SK-N-DZ (cell line): ENCODE results near the gene TCOF1.
"Not testable (repeated sequence)": the region's sequence is repeated elsewhere in the genome, so short reads cannot be mapped to it uniquely, and the experiment has no call there.

Source experiments
- DNase-seq: peaks from one replicate; pipeline ENCODE4 v3.0.0-alpha.2; 2015; ENCODE audit warnings: low spot score

TCOF1 gene

DNA sequence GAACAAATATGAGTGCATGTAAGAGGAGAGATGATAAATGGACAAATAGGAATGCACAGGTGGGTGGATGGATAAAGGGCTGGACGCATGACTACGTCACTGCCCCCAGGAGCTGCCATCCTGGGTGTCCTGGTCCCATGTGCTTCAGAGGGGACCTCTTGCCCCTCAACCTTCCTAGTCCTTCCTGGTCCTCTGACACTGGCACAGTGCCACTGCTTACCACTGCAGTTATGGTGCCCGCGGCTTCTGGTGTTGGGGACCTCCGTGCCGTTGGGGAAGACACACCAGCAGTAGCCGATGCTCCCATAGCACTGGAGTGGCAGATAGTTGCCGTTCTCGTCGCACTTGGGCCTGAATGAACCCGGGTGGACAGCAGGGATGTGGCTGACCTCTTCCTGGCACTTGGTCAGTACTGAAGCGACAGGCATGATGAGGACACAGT, 45.4 kb downstream of the TCOF1 start:
- DNase-seq = no peak

DNA sequence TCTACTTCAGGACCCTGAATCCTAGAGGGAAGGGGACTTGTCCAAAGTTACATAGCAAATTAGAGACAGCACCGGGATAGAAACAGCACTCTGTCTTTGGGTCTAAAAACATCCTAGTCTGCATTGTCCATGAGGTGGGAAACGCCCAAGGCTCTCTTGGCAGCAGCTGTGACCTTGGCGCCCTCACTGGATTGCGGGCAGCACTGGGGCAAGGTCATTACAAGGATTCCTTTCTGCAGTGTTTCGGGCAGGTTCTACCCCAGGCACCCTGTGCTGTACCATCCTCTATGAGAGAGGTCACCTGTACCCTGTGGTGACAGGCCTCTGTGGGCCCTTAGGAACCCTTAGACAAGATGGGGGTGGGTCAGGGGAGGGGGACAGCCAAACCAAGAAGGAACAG, 46.6 kb downstream of the TCOF1 start:
- DNase-seq = no peak

DNA sequence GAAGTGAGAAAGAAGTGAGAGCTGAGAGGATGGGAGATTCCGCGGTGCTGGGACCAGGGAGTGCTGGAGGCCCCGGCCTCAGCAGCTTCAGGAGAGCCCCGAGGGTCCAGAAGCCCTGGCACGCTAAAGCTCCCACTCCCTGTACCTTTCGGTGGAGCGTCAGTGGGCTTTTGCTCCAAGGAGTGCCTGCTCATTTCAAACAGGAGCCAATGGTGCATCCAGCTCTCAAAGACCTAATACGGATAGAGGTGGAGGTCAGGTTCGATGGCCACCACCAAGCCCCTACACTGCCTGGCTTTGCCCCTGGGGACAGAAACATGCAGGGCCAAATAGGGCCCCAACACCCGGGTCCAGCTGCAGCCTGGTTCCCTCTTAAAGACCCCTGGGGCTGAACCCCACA, 47.0 kb downstream of the TCOF1 start:
- no peak for DNase-seq

DNA sequence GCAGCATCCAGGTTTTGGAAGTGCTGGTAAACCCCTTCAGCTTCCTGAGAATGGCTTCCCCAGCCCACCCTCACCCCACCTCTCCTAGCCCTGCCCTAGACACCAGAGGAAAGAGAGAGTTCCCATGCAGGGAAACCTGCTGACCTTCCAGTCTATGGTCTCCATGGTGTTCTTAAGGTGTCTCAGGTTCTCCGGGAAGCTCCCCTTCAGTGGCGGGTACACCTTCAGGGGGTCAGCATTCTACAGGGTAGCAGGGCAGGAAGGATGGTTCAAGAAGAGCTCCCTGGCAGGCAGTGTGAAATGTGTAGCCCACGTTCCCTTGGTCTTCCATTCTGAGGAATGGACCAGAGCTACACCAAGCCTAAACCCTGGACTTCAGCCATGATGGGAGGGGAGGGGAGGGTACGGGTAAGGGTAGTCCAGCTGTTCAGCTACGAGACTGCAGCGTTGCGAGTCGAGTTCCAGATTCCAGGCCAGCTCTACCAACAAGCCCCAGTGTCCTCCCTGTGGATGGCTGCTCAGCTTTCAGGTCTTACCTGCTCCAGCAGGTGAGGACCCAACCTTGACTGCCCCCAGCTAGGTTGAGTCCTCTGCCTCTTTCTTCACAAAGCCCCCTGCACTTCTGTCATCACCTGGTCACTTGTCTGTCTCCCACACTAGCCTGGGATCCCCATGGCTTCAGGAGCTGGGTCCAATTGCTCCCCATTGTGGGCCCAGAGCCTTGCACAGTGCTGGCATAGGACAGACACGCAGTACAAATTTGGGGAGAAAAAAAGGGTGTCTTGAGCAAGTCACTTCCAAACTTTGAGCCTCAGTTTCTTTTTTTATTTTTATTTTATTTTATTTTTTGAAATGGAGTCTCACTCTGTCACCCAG, 47.7 kb downstream of the TCOF1 start:
- DNase-seq = no peak

DNA sequence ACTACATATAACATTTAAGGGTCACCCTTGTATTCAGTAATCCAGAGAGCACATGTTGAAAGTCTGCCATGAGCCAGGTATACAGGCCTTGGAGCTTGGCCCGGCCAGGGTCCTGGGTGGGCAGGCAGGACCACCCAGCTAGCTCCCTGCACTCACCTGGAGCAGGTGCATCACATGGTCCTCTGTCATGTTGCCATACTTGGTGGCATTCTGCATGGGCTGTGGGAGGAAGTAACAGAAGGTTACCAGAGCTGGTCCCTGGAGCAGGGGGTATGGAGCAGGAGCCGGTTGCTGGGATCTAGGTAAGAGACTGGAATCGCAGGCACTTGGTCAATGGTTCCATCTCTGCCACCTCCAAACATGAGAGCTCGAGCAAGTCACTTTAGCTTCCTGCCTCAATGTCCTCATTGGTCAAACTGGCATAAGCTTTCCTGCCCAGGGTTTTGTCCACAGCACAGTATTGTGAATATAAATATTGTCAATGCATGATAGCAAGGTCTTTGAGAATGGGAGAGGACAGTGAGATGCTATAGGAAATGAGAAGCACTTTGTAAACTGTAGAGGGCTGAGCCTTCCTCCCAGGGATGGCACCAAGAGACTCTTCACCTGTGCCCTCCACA, 48.7 kb downstream of the TCOF1 start:
- DNase-seq = no peak

DNA sequence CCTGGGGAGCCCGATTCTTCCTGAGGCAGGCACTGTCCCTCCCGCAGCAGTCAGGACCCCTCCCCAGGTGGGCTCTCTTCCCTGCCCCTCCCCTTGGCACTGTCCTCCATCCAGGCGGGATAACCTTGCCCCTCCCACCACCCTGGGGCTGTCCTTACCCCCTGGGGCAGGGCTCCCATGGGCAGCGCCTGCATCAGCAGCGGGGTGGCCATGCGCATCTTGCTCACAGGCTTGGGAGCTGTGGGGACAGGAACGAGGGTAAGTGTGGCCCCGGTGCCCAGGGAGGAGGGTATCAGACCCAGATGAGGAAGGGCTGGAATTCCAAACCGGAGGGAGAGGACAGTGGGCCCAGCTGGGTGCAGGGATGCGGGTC, 49.2 kb downstream of the TCOF1 start:
- DNase-seq = no peak

DNA sequence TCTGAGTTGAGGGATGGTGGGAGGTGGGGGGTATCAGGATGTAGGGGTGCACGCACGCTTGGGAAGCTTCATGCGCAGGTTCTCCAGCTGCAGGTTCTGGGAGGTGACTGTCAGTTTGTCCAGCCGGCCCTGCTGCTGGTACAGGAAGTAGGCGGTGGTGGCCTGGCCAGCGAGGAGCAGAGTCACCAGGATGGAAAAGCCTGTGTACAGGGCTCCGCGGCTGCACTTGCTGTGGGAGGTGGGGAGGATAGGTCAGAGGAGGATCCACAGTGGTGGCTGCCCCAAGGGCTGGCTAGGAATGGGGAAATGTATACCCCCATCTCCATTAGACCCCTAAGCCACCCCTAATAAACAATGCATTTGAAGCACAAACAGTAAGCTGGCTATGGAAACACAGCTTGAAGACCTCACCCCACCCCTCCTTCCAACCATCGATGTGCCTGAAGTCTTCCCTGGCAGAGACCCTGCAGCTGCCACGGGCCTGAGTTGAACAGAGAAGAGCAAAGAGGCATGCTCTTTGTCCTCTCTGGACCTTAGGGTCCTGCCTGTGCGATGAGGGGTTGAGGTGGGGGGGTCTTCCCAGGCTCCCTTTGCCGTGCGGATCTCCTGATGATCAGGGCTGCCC, 49.7 kb downstream of the TCOF1 start:
- no peak for DNase-seq

DNA sequence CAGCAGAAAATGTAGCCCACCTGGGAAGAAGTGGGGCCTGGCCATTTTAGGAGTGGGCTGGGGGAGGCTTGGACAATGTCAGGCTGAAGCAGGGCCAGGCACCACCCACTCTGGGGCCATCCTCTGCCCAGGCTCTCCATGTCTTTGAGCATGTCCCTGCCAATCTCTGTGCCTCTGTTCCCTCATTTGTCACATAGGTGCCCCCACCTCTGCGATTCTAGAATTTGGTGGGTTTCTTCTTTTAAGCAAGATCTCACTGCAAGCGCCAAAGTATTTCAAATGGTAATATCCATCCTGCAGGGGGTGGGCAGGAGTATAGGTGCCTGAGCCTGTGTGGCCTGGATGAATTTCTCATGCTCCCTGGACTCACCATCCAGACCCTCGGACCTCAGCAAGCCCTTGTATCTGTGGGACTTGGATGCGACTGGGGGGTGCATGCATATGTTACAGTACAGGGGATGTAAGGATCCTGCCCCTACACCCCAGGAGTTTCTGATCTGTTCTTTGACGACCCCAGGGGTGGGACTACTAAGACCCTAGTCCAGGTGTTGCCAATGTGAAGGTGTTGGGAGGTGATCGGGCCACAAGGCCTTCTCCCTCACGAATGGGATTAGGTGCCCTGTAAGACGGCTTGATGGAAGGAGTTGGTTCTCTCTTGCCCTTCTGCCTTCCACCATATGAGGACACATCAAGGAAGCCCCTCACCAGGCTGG, 50.9 kb downstream of the TCOF1 start:
- DNase-seq = no peak

DNA sequence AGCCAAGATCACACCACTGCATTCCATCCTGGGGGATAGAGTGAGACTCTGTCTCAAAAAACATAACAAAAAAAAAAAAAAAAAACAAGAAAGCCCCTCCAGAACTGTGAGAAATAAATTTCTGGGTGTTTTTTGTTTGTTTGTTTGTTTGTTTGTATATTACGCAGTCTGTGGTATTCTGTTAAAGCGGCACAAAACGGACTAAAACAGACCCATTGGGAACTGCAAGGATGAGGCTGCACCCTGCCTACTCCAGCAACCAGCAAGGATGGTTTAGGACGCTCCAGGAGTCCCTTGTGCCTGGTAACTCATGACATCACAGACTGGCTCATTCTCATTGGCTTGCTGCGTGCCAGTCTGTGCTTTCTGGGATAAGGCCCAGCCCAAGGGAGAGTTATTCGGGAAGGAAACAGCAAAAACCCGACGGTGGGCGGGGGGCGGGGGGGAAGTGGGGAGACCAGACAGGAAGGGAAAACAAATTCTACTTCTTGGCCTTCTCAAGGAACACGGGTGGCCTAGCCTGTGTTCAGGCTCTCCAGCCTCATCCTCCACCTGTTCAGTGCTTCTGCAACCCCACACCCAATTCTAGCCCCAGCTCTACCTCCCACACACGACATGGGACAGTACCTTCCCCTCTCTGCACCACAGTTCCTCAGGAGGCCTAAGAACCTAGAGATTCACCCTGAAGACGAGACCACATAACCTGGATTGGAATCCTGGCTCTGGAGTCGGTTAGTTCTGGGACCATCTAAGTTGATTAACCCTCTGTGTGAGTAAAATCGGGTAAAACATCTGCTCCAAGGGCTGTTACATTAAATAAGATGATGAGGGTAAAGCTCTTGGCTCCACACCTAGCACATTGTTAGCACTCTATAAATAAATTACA, 52.4 kb downstream of the TCOF1 start:
- DNase-seq = peak; percentile 91

DNA sequence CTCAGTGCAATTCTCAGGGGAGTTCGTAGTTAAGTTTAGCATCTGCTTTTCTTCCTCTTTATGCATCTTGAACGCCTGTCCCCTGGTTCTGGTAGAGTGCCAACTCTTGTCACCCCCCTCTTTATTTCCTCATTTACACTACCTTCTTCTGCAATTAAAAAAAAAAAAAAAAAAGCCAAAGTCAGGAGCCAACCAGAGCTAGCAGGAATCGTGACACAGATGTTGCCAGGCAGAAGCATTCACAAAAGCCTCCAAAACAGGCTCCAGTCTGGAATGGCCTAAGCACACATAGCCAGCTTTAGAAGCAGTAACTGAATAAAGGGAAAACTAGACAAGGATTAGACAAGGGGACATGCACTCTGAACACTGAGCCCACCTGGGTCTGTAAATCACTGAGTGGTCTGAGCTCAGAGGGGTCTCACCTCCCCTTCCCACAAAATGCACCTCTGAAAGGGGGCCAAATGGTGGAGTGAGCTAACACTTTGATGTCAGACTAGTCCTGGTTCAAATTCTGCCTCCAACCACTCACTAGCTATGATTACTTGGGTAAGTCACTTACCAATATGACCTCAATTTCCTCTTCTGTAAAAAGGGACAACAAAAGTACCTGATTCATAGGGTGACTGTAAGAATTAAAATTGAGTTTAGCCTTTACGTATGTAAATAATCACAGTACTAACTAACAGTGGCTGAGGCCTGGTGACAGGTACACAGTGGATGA, 53.2 kb downstream of the TCOF1 start:
- peak; percentile 80 for DNase-seq

DNA sequence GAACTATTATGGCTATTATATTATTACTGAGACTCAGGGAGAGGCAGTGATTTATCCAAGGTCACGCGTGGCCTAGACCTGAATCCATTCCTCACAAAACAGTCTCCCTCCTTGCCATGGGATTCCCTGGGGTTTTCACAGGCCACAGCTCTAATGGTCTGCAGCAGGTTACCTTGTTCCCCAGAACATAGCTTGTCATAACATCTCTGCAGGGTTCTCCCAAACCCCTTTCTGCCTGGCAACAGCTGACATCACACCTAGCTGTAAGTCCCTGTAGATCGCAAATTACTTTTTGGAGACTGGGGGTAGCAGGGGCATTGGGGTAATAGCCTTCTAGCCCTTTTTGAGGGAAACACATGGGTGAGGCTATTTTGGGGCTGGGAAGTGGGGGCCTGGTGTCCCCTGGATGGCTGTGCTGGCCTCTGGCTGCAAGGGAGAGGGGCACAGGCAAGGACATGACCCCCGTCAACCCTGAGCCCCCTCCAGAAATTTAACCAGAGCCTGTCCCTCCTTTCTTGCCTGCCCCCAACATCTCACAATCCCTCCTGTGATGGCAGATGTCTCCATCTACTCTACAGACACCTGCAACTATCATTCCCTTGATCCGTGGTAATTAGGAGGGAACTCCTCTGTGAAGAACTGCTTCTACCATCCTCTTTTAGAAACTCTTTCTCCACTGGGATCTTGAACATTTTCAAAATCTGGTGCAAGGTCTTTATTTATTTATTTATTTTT, 53.9 kb downstream of the TCOF1 start:
- DNase-seq = peak; percentile 44

DNA sequence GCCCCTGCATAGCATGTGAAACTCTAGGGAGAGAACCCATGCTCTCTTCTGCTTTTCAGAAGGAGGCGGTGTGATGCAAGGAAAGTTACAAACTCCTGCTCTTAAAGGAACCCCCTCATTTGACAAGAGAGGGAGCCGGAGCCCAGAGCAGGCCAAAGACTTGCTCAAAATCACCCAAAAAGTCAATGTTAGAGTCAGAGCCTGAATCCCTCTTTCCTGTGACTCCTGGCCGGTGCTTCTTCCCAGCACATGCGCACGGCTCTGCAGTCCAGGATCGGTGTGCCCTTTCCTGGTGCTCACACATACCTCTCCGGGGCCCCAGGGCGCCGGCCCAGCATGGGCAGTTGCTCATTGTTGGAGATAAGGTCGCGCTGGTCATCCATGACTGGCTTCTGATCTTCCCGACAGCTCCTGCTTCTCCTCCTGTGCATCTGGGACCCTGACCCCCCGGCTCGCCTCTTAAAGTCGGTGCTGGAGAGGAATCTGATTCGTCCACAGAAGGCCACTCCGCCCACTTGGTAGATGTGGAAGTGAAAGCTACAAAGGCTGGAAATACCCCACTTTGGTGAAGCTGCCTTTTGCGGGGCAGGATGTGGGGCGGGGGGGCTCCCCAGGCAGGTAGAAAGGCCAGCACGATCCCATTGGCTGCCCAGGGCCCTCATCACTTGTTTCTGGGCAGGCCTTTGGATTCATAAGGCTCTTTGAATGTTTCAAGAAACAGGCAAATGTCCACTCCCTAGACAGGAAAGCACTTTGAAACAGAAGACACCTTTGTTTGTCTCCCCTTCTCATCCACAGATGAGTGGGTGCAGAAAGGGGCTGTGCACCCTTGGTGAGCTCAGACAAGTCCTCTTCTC, 55.0 kb downstream of the TCOF1 start, which contains the start of gene CD74:
Gene CD74 (minus strand): TSS at position 592 of the 857 bp plus-strand sequence. CDS start 161 bp downstream, at position 431.
- peak; percentile 84 for DNase-seq

DNA sequence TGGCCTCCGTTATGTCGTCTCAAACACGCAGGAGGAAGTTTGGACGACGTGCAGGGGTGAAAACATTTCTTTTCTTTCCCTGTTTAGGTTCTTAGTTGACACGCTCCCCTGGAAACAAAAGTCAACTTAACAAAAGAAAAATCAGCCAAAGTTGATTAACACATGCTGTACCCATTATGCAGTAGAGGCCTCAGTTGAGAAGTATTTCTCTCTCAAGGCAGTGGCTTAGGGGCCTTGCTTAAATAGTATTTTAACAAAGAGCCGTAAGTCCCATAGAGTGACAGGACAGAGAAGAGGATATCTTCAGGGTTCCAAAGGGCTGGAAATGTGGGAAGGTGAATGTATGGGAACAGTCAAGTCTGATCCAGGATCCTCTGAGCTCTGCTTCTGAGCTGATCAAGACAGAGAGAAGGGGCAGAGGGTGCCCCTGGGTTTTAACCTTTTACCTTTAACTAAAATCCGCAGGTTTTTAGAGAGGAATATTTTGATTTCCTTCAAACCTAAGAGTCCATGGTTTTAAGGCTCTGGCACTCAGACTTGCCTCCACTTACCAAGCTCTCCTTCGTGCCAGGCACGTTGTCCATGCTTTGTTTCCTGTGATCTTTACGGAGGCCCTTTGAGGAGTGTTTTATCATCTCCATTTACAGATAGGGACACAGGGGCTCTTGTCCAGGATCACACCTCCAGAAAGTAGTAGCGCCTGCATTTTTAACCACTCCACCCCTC, 55.8 kb downstream of the TCOF1 start:
- DNase-seq = no peak

DNA sequence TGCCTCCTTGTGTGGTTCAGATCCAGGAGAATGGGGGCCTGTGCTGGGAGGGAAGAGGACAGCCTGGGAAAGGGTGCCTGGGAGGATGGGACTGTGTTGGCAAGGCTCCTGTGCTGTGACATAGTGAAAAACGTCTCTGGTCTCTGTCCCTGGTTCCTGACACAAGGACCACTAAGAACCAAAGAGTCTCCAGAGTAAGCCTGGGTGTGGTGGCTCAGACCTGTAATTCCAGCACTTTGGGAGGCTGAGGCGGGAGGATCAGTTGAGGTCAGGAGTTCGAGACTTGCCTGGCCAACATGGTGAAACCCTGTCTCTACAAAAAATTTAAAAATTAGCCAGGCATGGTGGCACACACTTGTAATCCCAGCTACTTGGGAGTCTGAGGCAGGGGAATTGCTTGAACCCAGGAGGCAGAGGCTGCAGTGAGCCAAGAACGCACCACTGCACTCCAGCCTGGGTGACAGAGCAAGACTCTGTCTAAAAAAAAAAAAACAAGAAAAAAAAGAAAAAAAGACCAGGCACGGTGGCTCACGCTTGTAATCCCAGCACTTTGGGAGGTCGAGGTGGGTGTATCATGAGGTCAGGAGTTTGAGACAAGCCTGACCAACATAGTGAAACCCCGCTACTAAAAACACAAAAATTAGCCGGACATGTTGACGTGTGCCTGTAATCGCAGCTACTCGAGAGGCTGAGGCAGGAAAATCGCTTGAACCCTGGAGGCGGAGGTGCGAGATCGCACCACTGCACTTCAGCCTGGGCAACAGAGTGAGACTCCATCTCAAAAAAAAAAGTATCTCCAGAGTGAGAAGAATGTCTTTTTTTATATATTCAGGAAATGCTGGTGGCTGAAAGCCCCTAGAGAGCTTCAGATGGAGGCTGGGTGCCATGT, 56.6 kb downstream of the TCOF1 start:
- DNase-seq = not testable (repeated sequence)

DNA sequence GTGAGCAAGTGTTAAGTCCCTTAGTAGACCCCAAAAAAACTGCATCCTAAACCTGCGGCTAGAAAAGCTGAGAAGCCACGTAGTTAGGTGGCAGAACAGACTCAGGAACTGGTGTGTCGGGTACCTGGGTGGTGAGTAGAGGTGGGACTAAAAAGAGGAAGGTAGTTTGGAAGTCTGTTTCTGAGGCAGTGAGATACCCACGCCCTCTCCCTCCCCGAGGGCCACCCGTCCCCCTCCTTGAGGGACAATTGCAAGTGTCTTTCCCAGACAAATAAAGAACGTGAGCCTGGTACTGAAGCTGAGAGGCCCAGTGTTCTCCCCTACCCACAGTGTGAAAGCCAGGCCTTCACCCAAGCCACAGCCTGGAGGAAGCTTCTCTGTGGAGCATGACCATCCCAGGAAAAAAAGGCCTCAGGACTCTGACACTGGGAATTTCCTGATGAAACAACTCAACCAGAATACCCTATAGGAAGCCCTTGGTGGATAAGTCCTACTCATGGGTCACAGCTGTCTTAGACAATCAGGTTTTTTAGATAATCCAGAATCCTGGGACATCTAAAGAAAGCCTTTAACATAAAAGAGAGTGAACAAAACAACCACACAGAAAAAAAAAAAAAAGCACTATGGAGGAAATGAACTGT, 62.3 kb downstream of the TCOF1 start:
- DNase-seq = no peak

DNA sequence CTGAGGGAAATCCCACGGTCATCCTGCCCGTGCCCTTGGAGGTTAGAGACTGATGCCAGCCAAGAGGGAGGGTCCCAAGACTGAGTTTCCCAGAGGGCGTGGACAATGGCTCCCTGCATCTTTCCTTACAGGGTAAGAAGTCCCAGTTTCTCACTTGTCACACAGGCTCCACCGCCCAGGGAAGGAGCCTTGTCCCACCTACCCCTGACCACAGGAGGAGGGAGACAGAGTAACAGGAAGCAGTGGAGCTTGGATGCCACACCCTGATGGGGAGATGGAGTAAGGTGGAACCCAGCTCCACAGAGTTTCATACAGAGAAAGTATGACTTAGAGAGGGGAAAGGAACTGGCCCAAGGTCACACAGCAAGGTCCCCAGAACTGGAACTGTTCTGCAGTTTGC, 64.6 kb downstream of the TCOF1 start:
- DNase-seq = no peak
